Measurements from ENCODE around the gene BRAF.

DNA sequence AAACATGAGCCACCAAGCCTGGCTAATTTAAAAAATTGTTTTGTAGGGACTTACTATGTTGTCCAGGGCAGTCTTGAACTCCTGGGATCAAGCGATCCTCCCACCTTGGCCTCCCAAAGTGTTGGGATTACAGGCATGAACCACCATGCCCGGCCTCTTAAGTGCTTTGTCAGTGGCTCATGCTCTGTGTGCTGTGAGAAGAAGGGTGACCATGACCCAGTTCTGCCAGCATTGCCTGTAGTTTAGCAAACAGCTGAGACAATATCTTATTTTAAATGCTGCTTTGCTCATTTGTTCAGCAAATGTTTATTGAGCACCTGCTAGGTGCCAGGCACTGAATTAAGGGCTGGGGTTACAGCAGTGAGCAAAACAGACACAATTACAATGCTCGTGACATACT, 243.0 kb downstream of the BRAF start:
- TF ChIP-seq POLR2A (IDR thresholded peaks at IDR 0.05) (no peak), EP300 (IDR thresholded peaks at IDR 0.05; ENCODE audit: low read depth) (no peak)
- TF ChIP-seq, protein P1, sequence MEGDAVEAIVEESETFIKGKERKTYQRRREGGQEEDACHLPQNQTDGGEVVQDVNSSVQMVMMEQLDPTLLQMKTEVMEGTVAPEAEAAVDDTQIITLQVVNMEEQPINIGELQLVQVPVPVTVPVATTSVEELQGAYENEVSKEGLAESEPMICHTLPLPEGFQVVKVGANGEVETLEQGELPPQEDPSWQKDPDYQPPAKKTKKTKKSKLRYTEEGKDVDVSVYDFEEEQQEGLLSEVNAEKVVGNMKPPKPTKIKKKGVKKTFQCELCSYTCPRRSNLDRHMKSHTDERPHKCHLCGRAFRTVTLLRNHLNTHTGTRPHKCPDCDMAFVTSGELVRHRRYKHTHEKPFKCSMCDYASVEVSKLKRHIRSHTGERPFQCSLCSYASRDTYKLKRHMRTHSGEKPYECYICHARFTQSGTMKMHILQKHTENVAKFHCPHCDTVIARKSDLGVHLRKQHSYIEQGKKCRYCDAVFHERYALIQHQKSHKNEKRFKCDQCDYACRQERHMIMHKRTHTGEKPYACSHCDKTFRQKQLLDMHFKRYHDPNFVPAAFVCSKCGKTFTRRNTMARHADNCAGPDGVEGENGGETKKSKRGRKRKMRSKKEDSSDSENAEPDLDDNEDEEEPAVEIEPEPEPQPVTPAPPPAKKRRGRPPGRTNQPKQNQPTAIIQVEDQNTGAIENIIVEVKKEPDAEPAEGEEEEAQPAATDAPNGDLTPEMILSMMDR (IDR thresholded peaks at IDR 0.05), result no peak

Data from transverse colon (tissue), 3 donors.